ENCODE results near the gene CHPF. TPM values are rescaled to one million over a fixed set of nuclear protein-coding genes. Genes with fewer than 3 reads are reported as not detected.

CHPF gene
- total RNA-seq, 5 donors from 2014 or later (not counting 1 experiment from before 2014, with no cell fraction given): 5.0 to 12.8 (median 10.8) TPM

- Mint-ChIP-seq H3K4me3 (no peak overlapping the region), H3K36me3 (no peaks in the 10 kb centered on the region), H3K9me3 (no peaks in the 10 kb centered on the region), H3K27me3 (peaks cover 28 to 35% of the 10 kb centered on the region in 2 donors), H3K27ac (no peak overlapping the region), H3K4me1 (peaks cover 0 to 5% (median 4%) of the 10 kb centered on the region in 3 donors)
- WGBS (ENCODE audit: insufficient coverage): 87% methylated on average over 22 of the region's 25 CpGs
- Histone ChIP-seq H3K9me3 (no peaks in the 10 kb centered on the region), H3K36me3 (ENCODE audit: control insufficient read depth in 2 of 2, extremely low read depth in 1 of 2, insufficient read depth in 1 of 2, low read length in 1 of 2) (no peaks in the 10 kb centered on the region), H3K27ac (ENCODE audit: low read length) (no peak overlapping the region), H3K4me1 (ENCODE audit: control insufficient read depth in 1 of 2, extremely low read depth in 1 of 2, insufficient read depth in 2 of 2, low read length in 2 of 2) (peaks cover 0 to 4% of the 10 kb centered on the region in 2 experiments), H3K27me3 (replicated peaks in 1 of 2; ENCODE audit: control insufficient read depth in 2 of 2, extremely low read depth in 1 of 2, insufficient read depth in 2 of 2, low read length in 1 of 2) (peaks cover 0 to 81% of the 10 kb centered on the region in 2 experiments), H3K4me3 (ENCODE audit: control insufficient read depth in 1 of 2, extremely low read depth in 1 of 2, low read length in 1 of 2) (no peak overlapping the region)
- ATAC-seq (replicated peaks in 1 of 4): no peak
- CTCF ChIA-PET: no interaction called here
- no peak for DNase-seq
- POLR2A ChIA-PET: no interaction called here
These were observed 14.5 kb upstream of the CHPF start for GRCh38 chr2:219557791-219558785.

GRCh38 chr2:219557320-219557719 lies 13.7 kb upstream of the CHPF start:
- Histone ChIP-seq H3K36me3 (ENCODE audit: control insufficient read depth in 2 of 2, extremely low read depth in 1 of 2, insufficient read depth in 1 of 2, low read length in 1 of 2) (no peaks in the 10 kb centered on the region), H3K27me3 (replicated peaks in 1 of 2; ENCODE audit: control insufficient read depth in 2 of 2, extremely low read depth in 1 of 2, insufficient read depth in 2 of 2, low read length in 1 of 2) (peaks cover 0 to 82% of the 10 kb centered on the region in 2 experiments), H3K4me3 (ENCODE audit: control insufficient read depth in 1 of 2, extremely low read depth in 1 of 2, low read length in 1 of 2) (no peak overlapping the region), H3K4me1 (ENCODE audit: control insufficient read depth in 1 of 2, extremely low read depth in 1 of 2, insufficient read depth in 2 of 2, low read length in 2 of 2) (peaks cover 0 to 12% of the 10 kb centered on the region in 2 experiments), H3K27ac (ENCODE audit: low read length) (no peak overlapping the region), H3K9me3 (no peaks in the 10 kb centered on the region)
- peaks cover 28 to 36% of the 10 kb centered on the region in 2 donors for H3K27me3 Mint-ChIP-seq
- POLR2A ChIA-PET: no interaction called here
- CTCF ChIA-PET: no interaction called here
- H3K4me3 Mint-ChIP-seq: no peak overlapping the region
- peaks cover 0 to 5% (median 4%) of the 10 kb centered on the region in 3 donors for H3K4me1 Mint-ChIP-seq
- H3K9me3 Mint-ChIP-seq: no peaks in the 10 kb centered on the region
- WGBS (ENCODE audit: insufficient coverage): 82% methylated on average over 20 of the region's 21 CpGs
- no peak for ATAC-seq (replicated peaks in 1 of 4)
- no peaks in the 10 kb centered on the region for H3K36me3 Mint-ChIP-seq
- no peak for DNase-seq
- H3K27ac Mint-ChIP-seq: no peak overlapping the region

- POLR2A ChIA-PET: no interaction called here
- H3K4me3 ChIP-seq (ENCODE audit: control insufficient read depth in 1 of 2, extremely low read depth in 1 of 2, low read length in 1 of 2): no peak overlapping the region
- Mint-ChIP-seq H3K9me3 (no peaks in the 10 kb centered on the region), H3K4me3 (no peak overlapping the region), H3K4me1 (peaks cover 6 to 9% (median 7%) of the 10 kb centered on the region in 3 donors), H3K36me3 (no peaks in the 10 kb centered on the region), H3K27me3 (peaks cover 31 to 39% of the 10 kb centered on the region in 2 donors), H3K27ac (no peak overlapping the region)
- no peaks in the 10 kb centered on the region for H3K36me3 ChIP-seq (ENCODE audit: control insufficient read depth in 2 of 2, extremely low read depth in 1 of 2, insufficient read depth in 1 of 2, low read length in 1 of 2)
- 87% methylated on average over 17 of the region's 19 CpGs for WGBS (ENCODE audit: insufficient coverage)
- ATAC-seq (replicated peaks in 1 of 4) (no peak), DNase-seq (no peak)
- H3K4me1 ChIP-seq (ENCODE audit: control insufficient read depth in 1 of 2, extremely low read depth in 1 of 2, insufficient read depth in 2 of 2, low read length in 2 of 2): peaks cover 0 to 21% of the 10 kb centered on the region in 2 experiments
- CTCF ChIA-PET: no interaction called here
- no peaks in the 10 kb centered on the region for H3K9me3 ChIP-seq
- peaks cover 0 to 82% of the 10 kb centered on the region in 2 experiments for H3K27me3 ChIP-seq (replicated peaks in 1 of 2; ENCODE audit: control insufficient read depth in 2 of 2, extremely low read depth in 1 of 2, insufficient read depth in 2 of 2, low read length in 1 of 2)
- no peak overlapping the region for H3K27ac ChIP-seq (ENCODE audit: low read length)
These were observed 12.8 kb upstream of the CHPF start for GRCh38 chr2:219556413-219556812.

- Histone ChIP-seq H3K9me3 (no peaks in the 10 kb centered on the region), H3K4me3 (ENCODE audit: control insufficient read depth in 1 of 2, extremely low read depth in 1 of 2, low read length in 1 of 2) (no peak overlapping the region), H3K4me1 (ENCODE audit: control insufficient read depth in 1 of 2, extremely low read depth in 1 of 2, insufficient read depth in 2 of 2, low read length in 2 of 2) (peaks cover 0 to 23% of the 10 kb centered on the region in 2 experiments), H3K27ac (ENCODE audit: low read length) (no peak overlapping the region), H3K27me3 (replicated peaks in 1 of 2; ENCODE audit: control insufficient read depth in 2 of 2, extremely low read depth in 1 of 2, insufficient read depth in 2 of 2, low read length in 1 of 2) (peaks cover 2 to 82% of the 10 kb centered on the region in 2 experiments), H3K36me3 (ENCODE audit: control insufficient read depth in 2 of 2, extremely low read depth in 1 of 2, insufficient read depth in 1 of 2, low read length in 1 of 2) (no peaks in the 10 kb centered on the region)
- CTCF ChIA-PET: no interaction called here
- Mint-ChIP-seq H3K27ac (no peak overlapping the region), H3K9me3 (no peaks in the 10 kb centered on the region), H3K36me3 (no peaks in the 10 kb centered on the region), H3K4me3 (no peak overlapping the region), H3K4me1 (peaks cover 6 to 10% (median 7%) of the 10 kb centered on the region in 3 donors), H3K27me3 (peaks cover 33 to 40% of the 10 kb centered on the region in 2 donors)
- 93% methylated on average over 19 of the region's 20 CpGs for WGBS (ENCODE audit: insufficient coverage)
- DNase-seq (no peak), ATAC-seq (replicated peaks in 1 of 4) (no peak)
- POLR2A ChIA-PET: no interaction called here
These were observed 12.3 kb upstream of the CHPF start for GRCh38 chr2:219555956-219556355.

GRCh38 chr2:219554350-219554749 lies 10.7 kb upstream of the CHPF start:
- Histone ChIP-seq H3K27ac (ENCODE audit: low read length) (no peak overlapping the region), H3K4me1 (ENCODE audit: control insufficient read depth in 1 of 2, extremely low read depth in 1 of 2, insufficient read depth in 2 of 2, low read length in 2 of 2) (peaks cover 0 to 23% of the 10 kb centered on the region in 2 experiments), H3K9me3 (no peaks in the 10 kb centered on the region), H3K27me3 (replicated peaks in 1 of 2; ENCODE audit: control insufficient read depth in 2 of 2, extremely low read depth in 1 of 2, insufficient read depth in 2 of 2, low read length in 1 of 2) (peaks cover 2 to 87% of the 10 kb centered on the region in 2 experiments), H3K4me3 (ENCODE audit: control insufficient read depth in 1 of 2, extremely low read depth in 1 of 2, low read length in 1 of 2) (no peak overlapping the region), H3K36me3 (ENCODE audit: control insufficient read depth in 2 of 2, extremely low read depth in 1 of 2, insufficient read depth in 1 of 2, low read length in 1 of 2) (no peaks in the 10 kb centered on the region)
- DNase-seq (no peak), ATAC-seq (replicated peaks in 1 of 4) (no peak)
- H3K27ac Mint-ChIP-seq: peak overlapping the region in 1 of 2 donors; percentile 8
- no peaks in the 10 kb centered on the region for H3K36me3 Mint-ChIP-seq
- ChIA-PET CTCF (interaction anchor here in 1 of 2 donors (0.6 to 0.7 kb wide), 2 partner anchors 91 to 496 kb away, joined by 3 to 4 read pairs; no protein-coding TSS in a partner anchor), POLR2A (no interaction called here)
- H3K4me3 Mint-ChIP-seq: no peak overlapping the region
- H3K27me3 Mint-ChIP-seq: peaks cover 33 to 50% of the 10 kb centered on the region in 2 donors
- no peaks in the 10 kb centered on the region for H3K9me3 Mint-ChIP-seq
- WGBS (ENCODE audit: insufficient coverage): 93% methylated on average over 9 of the region's 15 CpGs
- peaks cover 6 to 12% (median 7%) of the 10 kb centered on the region in 3 donors for H3K4me1 Mint-ChIP-seq

- Mint-ChIP-seq H3K9me3 (no peaks in the 10 kb centered on the region), H3K27ac (peak overlapping the region in 1 of 2 donors; percentile 61), H3K4me3 (peak overlapping the region; percentile 39 to 59 (median 44)), H3K36me3 (no peaks in the 10 kb centered on the region), H3K4me1 (peaks cover 6 to 12% (median 7%) of the 10 kb centered on the region in 3 donors), H3K27me3 (peaks cover 30 to 53% of the 10 kb centered on the region in 2 donors)
- Histone ChIP-seq H3K27ac (ENCODE audit: low read length) (no peak overlapping the region), H3K4me3 (ENCODE audit: control insufficient read depth in 1 of 2, extremely low read depth in 1 of 2, low read length in 1 of 2) (no peak overlapping the region), H3K27me3 (replicated peaks in 1 of 2; ENCODE audit: control insufficient read depth in 2 of 2, extremely low read depth in 1 of 2, insufficient read depth in 2 of 2, low read length in 1 of 2) (peaks cover 2 to 88% of the 10 kb centered on the region in 2 experiments), H3K9me3 (no peaks in the 10 kb centered on the region), H3K36me3 (ENCODE audit: control insufficient read depth in 2 of 2, extremely low read depth in 1 of 2, insufficient read depth in 1 of 2, low read length in 1 of 2) (no peaks in the 10 kb centered on the region), H3K4me1 (ENCODE audit: control insufficient read depth in 1 of 2, extremely low read depth in 1 of 2, insufficient read depth in 2 of 2, low read length in 2 of 2) (peaks cover 0 to 23% of the 10 kb centered on the region in 2 experiments)
- ATAC-seq (replicated peaks in 1 of 4): no peak
- WGBS (ENCODE audit: insufficient coverage): 88% methylated on average over 10 of the region's 12 CpGs
- POLR2A ChIA-PET: no interaction called here
- no peak for DNase-seq
- CTCF ChIA-PET: interaction anchor here in 1 of 2 donors (0.6 kb wide), 2 partner anchors 9 to 92 kb away, joined by 3 to 4 read pairs; no protein-coding TSS in a partner anchor
These were observed 9.9 kb upstream of the CHPF start for GRCh38 chr2:219553463-219553963.

Measured in T-cell (primary cell).